ENCODE data around the gene TWIST2. TPM values are rescaled to one million over a fixed set of nuclear protein-coding genes. Genes with fewer than 3 reads are reported as not detected.

TWIST2 gene
- total and polyA plus RNA-seq, 11 donors, result 0.39 to 10.9 (median 1.4) TPM

DNA sequence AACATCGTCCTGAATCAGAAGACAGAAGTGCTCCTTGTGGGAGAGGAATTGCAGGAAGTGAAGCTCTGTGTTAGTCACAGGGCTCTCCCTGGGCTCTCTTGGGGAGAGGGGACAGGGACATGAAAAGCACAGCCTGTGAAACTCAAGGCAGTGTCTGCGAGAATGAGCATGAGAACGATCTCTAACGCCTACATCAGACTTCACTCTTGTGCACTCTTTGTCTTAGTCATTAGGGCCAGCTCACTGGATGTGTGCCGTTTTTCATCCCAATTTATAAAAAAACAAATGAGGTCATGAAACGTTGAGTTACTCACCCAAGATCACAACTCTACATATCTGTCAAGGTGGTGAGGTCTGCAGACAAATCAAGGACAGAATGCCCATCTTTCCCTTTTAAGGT, 27.0 kb upstream of the TWIST2 start:
- no peak for TF ChIP-seq POLR2A (IDR thresholded peaks at IDR 0.05)
- TF ChIP-seq, protein P1, sequence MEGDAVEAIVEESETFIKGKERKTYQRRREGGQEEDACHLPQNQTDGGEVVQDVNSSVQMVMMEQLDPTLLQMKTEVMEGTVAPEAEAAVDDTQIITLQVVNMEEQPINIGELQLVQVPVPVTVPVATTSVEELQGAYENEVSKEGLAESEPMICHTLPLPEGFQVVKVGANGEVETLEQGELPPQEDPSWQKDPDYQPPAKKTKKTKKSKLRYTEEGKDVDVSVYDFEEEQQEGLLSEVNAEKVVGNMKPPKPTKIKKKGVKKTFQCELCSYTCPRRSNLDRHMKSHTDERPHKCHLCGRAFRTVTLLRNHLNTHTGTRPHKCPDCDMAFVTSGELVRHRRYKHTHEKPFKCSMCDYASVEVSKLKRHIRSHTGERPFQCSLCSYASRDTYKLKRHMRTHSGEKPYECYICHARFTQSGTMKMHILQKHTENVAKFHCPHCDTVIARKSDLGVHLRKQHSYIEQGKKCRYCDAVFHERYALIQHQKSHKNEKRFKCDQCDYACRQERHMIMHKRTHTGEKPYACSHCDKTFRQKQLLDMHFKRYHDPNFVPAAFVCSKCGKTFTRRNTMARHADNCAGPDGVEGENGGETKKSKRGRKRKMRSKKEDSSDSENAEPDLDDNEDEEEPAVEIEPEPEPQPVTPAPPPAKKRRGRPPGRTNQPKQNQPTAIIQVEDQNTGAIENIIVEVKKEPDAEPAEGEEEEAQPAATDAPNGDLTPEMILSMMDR (IDR thresholded peaks at IDR 0.05), result no peak
- H3K27ac ChIP-seq, result no peak overlapping the region
- peaks cover 0 to 32% (median 10%) of the 10 kb centered on the region in 9 donors for H3K27me3 ChIP-seq
- no peak overlapping the region for H3K4me3 ChIP-seq
- intact Hi-C loops (cut with DNase I), result no loop called here
- H3K4me1 ChIP-seq, result no peaks in the 10 kb centered on the region
- WGBS, 4 donors, result 63 to 70% (median 67%) methylated on average over 6 of the region's 6 CpGs
- H3K9me3 ChIP-seq, result peaks cover 0 to 30% (median 8%) of the 10 kb centered on the region in 12 donors
- DNase-seq, result no peak
- ATAC-seq, result no peak
- H3K36me3 ChIP-seq, result no peaks in the 10 kb centered on the region

DNA sequence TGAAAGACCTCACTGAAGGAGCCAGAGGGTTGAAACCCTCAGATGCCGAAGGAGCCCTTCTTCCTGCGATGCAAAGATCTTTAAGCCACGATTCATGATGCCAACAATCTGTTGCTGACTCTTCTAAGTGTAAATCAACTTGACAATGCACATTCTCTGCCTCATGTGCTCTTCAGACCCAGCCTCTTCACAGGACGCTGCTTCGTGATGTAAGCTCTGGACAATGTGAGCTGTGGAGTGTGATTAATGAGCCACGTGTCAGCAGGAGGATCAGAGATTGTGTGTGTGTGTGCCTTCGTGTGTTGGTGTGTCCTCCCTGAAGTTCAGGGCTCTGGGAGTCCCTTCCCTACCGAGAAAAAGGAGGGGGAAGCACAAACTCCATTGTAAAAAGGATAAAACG, 26.5 kb upstream of the TWIST2 start:
- TF ChIP-seq POLR2A (IDR thresholded peaks at IDR 0.05), result no peak
- TF ChIP-seq, protein P1 (IDR thresholded peaks at IDR 0.05), result no peak
- ATAC-seq, result no peak
- no peak overlapping the region for H3K4me3 ChIP-seq
- peaks cover 0 to 30% (median 8%) of the 10 kb centered on the region in 12 donors for H3K9me3 ChIP-seq
- H3K36me3 ChIP-seq, result no peaks in the 10 kb centered on the region
- H3K27me3 ChIP-seq, result peaks cover 0 to 28% (median 8%) of the 10 kb centered on the region in 9 donors
- WGBS, 4 donors, result 35 to 54% (median 52%) methylated on average over 9 of the region's 9 CpGs
- intact Hi-C loops (cut with DNase I), result no loop called here
- no peaks in the 10 kb centered on the region for H3K4me1 ChIP-seq
- DNase-seq, result peak in 1 of 5 donors; percentile 2
- H3K27ac ChIP-seq, result no peak overlapping the region

DNA sequence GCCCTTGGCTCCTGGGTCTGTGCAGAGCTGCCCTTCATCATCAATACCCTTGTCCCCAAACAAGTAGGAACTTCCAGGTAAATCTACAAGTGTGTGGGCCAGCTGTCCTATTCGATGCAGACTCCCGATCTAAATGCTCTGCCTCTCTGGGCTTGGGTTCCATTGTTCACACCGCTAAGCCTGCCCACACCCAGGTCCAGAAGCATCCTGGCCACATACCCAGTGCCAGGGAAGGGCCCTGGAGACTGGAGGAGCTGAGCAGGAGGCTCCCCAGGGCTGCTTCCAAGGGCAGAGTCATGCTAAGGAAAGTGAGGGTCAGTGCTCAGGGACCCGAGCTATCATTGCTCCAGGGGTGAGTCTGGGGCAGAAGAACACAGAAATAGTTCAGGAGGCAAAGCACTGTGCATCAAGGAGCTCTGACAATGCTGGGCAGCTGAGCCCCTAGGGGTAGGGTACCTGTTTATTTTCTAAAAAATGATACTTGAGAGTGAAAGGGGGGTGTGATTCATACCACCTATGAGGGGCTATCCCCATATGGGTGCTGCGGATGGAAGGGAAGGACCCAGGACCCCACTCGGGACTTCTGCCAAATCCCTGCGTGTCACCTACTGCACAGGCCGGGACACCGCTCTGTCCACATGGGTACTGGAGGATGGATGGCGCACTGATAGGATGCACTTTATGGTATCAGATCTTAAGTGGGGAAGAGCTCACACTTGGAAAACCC, 25.8 kb upstream of the TWIST2 start:
- TF ChIP-seq, protein P1 (IDR thresholded peaks at IDR 0.05), result no peak
- TF ChIP-seq POLR2A (IDR thresholded peaks at IDR 0.05), result no peak
- WGBS, 4 donors, result 66 to 78% (median 75%) methylated on average over 8 to 10 of the region's 10 CpGs
- DNase-seq (peak in 1 of 5 donors; percentile 11), ATAC-seq (no peak)
- intact Hi-C loops (cut with DNase I), result no loop called here
- H3K36me3 ChIP-seq, result no peaks in the 10 kb centered on the region
- peaks cover 0 to 32% (median 8%) of the 10 kb centered on the region in 12 donors for H3K9me3 ChIP-seq
- H3K27ac ChIP-seq, result no peak overlapping the region
- H3K4me1 ChIP-seq, result no peaks in the 10 kb centered on the region
- no peak overlapping the region for H3K4me3 ChIP-seq
- H3K27me3 ChIP-seq, result peaks cover 0 to 22% (median 4%) of the 10 kb centered on the region in 9 donors

DNA sequence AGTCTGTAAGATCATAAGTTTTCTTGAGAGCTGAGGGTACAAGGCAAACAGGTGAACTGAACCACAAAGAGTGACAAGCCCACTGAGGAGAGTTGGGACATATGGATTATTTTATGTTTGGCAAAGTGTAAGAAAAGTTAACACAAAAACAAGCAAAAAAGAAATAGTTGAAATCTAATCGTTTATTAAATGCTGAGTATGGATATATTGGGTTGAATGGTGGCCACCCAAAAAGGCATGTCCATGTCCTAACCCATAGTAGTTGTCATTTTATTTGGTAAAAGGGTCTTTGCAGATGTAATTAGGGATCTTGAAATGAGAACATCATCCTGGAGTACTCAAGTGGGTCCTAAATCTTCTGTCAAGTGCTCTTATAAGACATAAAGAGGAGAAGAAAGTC, 24.9 kb upstream of the TWIST2 start:
- Histone ChIP-seq H3K27ac (no peak overlapping the region), H3K9me3 (peaks cover 0 to 36% (median 8%) of the 10 kb centered on the region in 12 donors), H3K4me1 (no peaks in the 10 kb centered on the region), H3K4me3 (no peak overlapping the region), H3K27me3 (peaks cover 0 to 16% (median 3%) of the 10 kb centered on the region in 9 donors), H3K36me3 (no peaks in the 10 kb centered on the region)
- no peak for ATAC-seq
- TF ChIP-seq, protein P1 (IDR thresholded peaks at IDR 0.05), result no peak
- no peak for TF ChIP-seq POLR2A (IDR thresholded peaks at IDR 0.05)
- WGBS, 4 donors, result 76 to 86% (median 81%) methylated on average over 1 of the region's 1 CpG
- DNase-seq, result no peak
- intact Hi-C loops (cut with DNase I), result no loop called here
